ENCODE data around the gene TAF11L7.
"Not testable (repeated sequence)": the region's sequence is repeated elsewhere in the genome, so short reads cannot be mapped to it uniquely, and the experiment has no call there.

TAF11L7 gene

DNA sequence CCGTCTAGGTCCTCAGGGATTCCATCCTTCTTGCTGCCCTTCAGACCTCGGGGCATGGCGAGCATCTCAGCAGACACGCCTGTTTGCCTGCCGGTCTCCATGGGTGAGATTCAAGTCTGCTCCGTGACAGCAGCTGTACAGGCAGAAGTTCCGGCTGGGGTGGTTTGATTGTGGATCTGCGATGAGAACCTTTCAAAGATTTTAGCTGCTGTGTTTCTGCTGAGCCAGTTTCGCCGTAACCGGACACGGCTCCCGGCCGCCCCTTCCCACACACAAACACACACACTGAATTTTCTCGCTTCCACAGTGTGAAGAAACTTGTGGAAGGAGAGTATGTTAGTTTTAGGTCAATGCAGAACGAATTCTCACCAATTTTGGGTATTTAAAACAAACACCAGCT, at the start of gene TAF11L7:
Gene TAF11L7, minus strand, starts transcription at position 101 of the 400 bp plus-strand sequence.
- not testable (repeated sequence) for DNase-seq

DNA sequence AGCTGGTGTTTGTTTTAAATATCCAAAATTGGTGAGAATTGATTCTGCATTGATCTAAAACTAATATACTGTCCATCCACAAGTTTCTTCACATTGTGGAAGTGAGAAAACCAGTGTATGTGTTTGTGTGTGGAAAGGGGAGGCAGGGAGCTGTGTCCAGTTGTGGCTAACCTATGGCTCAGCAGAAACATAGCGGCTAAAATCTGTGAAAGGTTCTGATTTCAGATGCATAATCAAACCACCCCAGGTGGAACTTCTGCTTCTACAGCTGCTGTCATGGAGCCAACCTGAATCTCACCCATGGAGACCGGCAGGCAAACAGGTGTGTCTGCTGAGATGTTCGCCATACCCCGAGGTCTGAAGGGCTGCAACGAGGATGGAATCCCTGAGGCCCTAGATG, 48.6 kb upstream of the TAF11L7 start, which contains the start of gene TAF11L14:
Gene TAF11L14, plus strand, starts transcription at position 301 of the 400 bp plus-strand sequence.
- no peak for DNase-seq

DNA sequence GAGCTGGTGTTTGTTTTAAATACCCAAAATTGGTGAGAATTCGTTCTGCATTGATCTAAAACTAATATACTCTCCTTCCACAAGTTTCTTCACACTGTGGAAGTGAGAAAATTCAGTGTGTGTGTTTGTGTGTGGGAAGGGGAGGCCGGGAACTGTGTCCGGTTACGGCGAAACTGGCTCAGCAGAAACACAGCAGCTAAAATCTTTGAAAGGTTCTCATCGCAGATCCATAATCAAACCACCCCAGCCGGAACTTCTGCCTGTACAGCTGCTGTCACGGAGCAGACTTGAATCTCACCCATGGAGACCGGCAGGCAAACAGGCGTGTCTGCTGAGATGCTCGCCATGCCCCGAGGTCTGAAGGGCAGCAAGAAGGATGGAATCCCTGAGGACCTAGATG, 46.2 kb upstream of the TAF11L7 start, which contains the start of gene TAF11L13:
Gene TAF11L13, plus strand, starts transcription at position 301 of the 400 bp plus-strand sequence.
- not testable (repeated sequence) for DNase-seq

DNA sequence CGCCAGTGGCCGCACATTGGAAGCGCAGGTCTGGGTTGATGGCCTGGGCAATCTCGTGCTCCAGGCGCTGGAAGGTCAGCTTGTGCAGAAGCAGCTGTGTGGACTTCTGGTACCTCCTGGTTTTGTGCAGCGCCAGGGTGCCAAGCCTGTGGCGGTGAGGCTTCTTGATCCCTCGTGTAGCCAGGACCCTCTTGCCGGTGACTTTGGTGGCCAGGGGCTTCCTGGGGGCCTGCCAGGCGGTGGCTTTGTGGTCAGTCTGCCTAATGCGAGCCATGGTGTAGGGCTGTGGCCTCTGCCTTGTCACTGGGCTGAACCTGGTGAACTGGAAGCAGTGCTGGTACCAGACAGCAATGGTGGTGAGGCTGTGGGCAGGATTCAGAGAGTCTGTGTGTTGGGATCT, 40.1 kb upstream of the TAF11L7 start:
- no peak for DNase-seq

DNA sequence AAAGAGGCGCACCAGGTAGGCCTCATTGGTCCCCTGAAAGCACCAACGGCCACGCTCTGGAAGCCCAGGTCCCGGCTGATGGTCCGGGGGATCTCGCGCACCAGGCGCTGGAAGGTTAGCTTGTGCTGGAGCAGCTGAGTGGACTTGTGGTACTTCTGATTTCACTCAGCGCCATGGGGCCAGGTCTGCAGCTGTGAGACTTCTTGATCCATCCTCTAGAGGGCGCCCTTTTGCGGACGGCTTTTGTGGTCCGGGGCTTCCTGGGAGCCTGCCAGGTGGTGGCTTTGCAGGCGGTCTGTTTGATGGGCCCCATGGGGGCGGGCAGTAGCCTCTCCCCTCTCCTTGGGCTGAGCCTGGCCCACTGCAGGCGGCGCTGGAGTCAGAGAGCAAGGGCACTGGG, 35.1 kb upstream of the TAF11L7 start:
- DNase-seq, result no peak

DNA sequence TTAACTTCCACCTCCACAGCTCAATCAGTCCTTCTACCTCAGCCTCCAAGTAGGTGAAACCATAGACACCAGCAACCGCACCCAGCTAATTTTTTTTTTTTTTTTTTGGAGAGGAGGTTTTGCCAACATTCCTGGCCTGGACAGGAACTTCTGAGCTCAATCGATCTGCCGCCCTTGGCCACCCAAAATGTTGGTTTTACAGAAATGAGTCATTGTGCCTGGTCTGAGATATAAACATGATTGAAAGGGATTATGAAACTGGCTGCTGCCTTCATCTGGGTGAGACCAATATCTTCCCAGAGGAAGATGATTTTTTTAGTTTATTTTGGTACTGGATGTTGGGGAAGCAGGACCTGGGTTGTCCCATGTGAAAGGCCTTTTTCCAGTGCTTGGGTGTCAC, 33.8 kb upstream of the TAF11L7 start:
- DNase-seq, result no peak

DNA sequence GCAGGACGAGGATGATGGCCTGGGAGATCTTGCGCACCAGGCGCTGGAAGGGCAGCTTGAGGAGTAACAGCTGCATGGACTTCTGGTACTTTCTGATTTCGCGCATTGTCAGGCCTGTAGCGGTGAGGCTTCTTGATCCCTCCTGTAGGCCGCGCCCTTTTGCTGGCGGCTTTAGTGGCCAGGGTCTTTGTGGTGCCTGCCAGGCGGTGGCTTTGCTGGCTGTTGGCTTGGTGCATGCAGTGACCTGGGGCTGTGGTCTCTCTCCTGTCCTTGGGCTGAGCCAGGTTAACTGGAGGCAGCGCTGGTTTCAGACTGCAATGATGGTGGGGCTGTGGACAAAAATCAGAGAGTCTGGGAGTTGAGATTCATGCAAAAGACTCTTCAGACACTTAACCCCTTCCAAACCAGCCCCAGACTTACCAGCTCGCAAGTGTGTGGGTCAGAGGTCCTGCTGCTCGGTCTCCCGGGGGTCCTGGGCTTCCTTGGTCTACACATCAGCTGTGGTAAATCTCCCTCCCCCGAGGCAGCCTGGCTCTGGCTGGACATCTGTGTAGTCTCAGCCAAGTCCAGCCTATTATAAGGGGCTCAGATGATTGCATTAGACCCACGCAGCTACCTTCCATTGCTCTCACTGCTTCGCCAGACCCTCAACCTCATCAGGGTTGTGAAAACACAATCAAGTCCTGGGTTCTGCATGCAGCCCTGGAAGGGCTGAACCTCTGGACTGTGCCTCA, 29.5 kb upstream of the TAF11L7 start:
- DNase-seq, result no peak

DNA sequence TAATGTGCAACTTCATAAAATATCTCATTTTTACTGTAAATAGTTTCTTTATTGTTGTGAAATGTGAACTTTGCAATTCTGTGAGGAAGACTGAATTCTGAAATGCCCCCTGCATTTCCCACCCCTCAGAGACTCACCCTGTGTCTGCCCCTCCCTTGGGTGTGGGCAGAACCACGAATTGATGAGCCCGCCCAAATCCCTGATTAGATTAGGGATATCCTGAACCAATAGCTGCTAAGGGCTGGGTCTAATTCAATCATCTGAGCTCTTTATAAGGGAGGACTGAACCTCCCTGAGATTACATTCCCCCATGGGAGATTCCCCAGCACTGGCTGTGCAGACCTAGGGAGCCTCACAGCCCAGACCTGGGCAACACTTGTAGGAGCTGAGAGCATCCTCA, 24.5 kb upstream of the TAF11L7 start, which contains the start of gene TAF11L12:
Gene TAF11L12, plus strand, starts transcription at position 301 of the 400 bp plus-strand sequence.
- DNase-seq, result not testable (repeated sequence)

DNA sequence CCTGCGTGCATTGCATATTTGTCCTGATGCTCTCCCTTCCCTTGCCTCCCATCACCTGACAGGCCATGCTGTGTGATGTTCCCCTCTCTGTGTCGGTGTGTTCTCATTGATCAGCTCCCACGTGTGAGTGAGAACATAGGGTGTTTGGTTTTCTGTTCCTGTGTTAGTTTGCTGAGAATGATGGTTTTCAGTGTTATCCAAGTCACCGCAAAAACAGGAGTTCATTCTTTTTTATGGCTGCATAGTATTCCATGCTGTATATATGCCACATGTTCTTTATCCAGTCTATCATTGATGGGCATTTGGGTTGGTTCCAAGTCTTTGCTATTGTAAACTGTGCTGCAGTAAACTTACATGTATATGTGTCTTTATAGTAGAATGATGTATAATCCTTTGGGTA, 21.9 kb upstream of the TAF11L7 start:
- DNase-seq, result not testable (repeated sequence)

DNA sequence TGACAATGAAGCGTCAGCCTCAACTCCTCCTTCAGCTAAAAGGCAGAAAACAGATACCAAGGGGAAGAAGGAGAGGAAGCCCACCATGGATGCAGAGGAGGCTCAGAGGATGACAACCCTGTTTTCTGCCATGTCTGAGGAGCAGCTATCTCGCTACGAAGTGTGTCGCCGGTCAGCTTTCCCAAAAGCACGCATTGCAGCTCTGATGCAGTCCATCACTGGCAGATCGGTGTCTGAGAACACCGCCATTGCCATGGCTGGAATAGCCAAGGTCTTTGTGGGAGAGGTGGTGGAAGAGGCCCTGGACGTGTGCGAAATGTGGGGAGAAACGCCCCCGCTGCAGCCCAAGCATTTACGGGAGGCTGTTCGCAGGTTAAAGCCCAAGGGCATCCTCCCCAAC, 19.4 kb upstream of the TAF11L7 start:
- no peak for DNase-seq

DNA sequence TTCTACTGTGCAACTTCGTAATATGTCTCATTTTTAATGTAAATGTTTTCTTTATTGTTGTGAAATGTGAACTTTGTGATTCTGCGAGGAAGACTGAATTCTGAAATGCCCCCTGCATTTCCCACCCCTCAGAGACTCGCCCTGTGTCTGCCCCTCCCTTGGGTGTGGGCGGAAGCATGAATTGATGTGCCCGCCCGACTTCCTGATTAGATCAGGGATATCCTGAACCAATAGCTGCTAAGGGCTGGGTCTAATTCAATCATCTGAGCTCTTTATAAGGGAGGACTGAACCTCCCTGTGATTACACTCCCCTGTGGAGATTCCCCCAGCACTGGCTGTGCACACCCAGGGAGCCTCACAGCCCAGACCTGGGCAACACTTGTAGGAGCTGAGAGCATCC, 18.3 kb upstream of the TAF11L7 start, which contains the start of gene TAF11L11:
Gene TAF11L11, plus strand, starts transcription at position 304 of the 400 bp plus-strand sequence.
- DNase-seq, result not testable (repeated sequence)

DNA sequence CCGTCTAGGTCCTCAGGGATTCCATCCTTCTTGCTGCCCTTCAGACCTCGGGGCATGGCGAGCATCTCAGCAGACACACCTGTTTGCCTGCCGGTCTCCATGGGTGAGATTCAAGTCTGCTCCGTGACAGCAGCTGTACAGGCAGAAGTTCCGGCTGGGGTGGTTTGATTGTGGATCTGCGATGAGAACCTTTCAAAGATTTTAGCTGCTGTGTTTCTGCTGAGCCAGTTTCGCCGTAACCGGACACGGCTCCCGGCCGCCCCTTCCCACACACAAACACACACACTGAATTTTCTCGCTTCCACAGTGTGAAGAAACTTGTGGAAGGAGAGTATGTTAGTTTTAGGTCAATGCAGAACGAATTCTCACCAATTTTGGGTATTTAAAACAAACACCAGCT, 12.2 kb upstream of the TAF11L7 start, which contains the start of gene TAF11L10:
Gene TAF11L10, minus strand, starts transcription at position 101 of the 400 bp plus-strand sequence.
- DNase-seq, result not testable (repeated sequence)

DNA sequence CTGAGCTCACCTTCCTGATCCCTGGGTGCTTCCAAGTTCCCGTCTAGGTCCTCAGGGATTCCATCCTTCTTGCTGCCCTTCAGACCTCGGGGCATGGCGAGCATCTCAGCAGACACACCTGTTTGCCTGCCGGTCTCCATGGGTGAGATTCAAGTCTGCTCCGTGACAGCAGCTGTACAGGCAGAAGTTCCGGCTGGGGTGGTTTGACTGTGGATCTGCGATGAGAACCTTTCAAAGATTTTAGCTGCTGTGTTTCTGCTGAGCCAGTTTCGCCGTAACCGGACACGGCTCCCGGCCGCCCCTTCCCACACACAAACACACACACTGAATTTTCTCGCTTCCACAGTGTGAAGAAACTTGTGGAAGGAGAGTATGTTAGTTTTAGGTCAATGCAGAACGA, 8.7 kb upstream of the TAF11L7 start, which contains the start of gene TAF11L9:
Gene TAF11L9, minus strand, starts transcription at position 140 of the 400 bp plus-strand sequence.
- DNase-seq, result not testable (repeated sequence)

DNA sequence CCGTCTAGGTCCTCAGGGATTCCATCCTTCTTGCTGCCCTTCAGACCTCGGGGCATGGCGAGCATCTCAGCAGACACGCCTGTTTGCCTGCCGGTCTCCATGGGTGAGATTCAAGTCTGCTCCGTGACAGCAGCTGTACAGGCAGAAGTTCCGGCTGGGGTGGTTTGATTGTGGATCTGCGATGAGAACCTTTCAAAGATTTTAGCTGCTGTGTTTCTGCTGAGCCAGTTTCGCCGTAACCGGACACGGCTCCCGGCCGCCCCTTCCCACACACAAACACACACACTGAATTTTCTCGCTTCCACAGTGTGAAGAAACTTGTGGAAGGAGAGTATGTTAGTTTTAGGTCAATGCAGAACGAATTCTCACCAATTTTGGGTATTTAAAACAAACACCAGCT, 5.3 kb upstream of the TAF11L7 start, which contains the start of gene TAF11L8:
Gene TAF11L8, minus strand, starts transcription at position 101 of the 400 bp plus-strand sequence.
- not testable (repeated sequence) for DNase-seq
